ENCODE data around the gene TRABD.

GRCh38 chr22:50194037-50194805 is 8.5 kb downstream of the TRABD start:
- TF ChIP-seq POLR2A (IDR thresholded peaks at IDR 0.05) (no peak), CTCF (IDR thresholded peaks at IDR 0.05) (no peak)

Data from thyroid gland (tissue), 4 donors.